Astrocyte (in vitro differentiated cells and primary cell): Measurements from ENCODE around the gene CD1D. TPM values are rescaled to one million over a fixed set of nuclear protein-coding genes. Genes with fewer than 3 reads are reported as not detected.
A peak's percentile ranks its signal among the peaks of the same experiment; 100 is the strongest.

Experiments used
- DNase-seq: peaks from one replicate; pipeline ENCODE4 v3.0.0-alpha.2; 2010; ENCODE audit warnings: low read depth
- FAIRE-seq: peaks from 2 replicates; lab custom pipeline; 2011; peaks lifted over from hg19 to GRCh38; lab: Jason Lieb, UNC
- H2AFZ ChIP-seq: 2 replicates; pipeline ENCODE4 v1.6.0; 2012; ENCODE audit warnings: low read depth, low read length, inconsistent platforms
- H3K27ac ChIP-seq: 2 replicates; pipeline ENCODE4 v1.5.1; 2011; ENCODE audit warnings: low read depth, low read length, inconsistent platforms
- H3K27me3 ChIP-seq: 2 replicates; pipeline ENCODE4 v1.6.0; 2011; ENCODE audit warnings: low read length, inconsistent platforms; ENCODE audit not compliant: insufficient read depth
- H3K36me3 ChIP-seq: 2 replicates; pipeline ENCODE4 v1.5.1; 2011; ENCODE audit warnings: low read length, inconsistent platforms; ENCODE audit not compliant: insufficient read depth
- H3K4me1 ChIP-seq: 2 replicates; pipeline ENCODE4 v1.5.1; 2011; ENCODE audit warnings: low read length, inconsistent platforms; ENCODE audit not compliant: insufficient read depth
- H3K4me2 ChIP-seq: 2 replicates; pipeline ENCODE4 v1.6.0; 2012; ENCODE audit warnings: low read length, inconsistent platforms
- H3K4me3 ChIP-seq: 2 replicates; pipeline ENCODE4 v1.5.1; 2011; ENCODE audit warnings: low read depth, mild to moderate bottlenecking, low read length, inconsistent platforms; ENCODE audit not compliant: insufficient read depth
- H3K79me2 ChIP-seq: 2 replicates; pipeline ENCODE4 v1.6.0; 2012; ENCODE audit warnings: mild to moderate bottlenecking, low read length, inconsistent platforms; ENCODE audit not compliant: insufficient read depth
- H3K9ac ChIP-seq: 2 replicates; pipeline ENCODE4 v1.6.0; 2012; ENCODE audit warnings: mild to moderate bottlenecking, low read length, inconsistent platforms
- H3K9me3 ChIP-seq: 2 replicates; pipeline ENCODE4 v1.5.1; 2012; ENCODE audit warnings: low read depth, mild to moderate bottlenecking, low read length, inconsistent platforms; ENCODE audit not compliant: insufficient read depth
- H4K20me1 ChIP-seq: 2 replicates; pipeline ENCODE4 v1.6.0; 2012; ENCODE audit warnings: low read length, inconsistent platforms; ENCODE audit not compliant: insufficient read depth
- H3K27ac Mint-ChIP-seq: one replicate; pipeline ENCODE4 v1.8.0; 2021; ENCODE audit warnings: mild to moderate bottlenecking, mixed read lengths; ENCODE audit not compliant: unreplicated experiment
- H3K27me3 Mint-ChIP-seq: one replicate; pipeline ENCODE4 v1.8.0; 2021; ENCODE audit warnings: low read depth, mixed read lengths; ENCODE audit not compliant: unreplicated experiment
- H3K36me3 Mint-ChIP-seq: one replicate; pipeline ENCODE4 v1.8.0; 2021; ENCODE audit warnings: low read depth, mixed read lengths; ENCODE audit not compliant: unreplicated experiment
- H3K4me1 Mint-ChIP-seq: one replicate; pipeline ENCODE4 v1.8.0; 2021; ENCODE audit warnings: low read depth, mixed read lengths; ENCODE audit not compliant: unreplicated experiment
- H3K4me3 Mint-ChIP-seq: one replicate; pipeline ENCODE4 v1.8.0; 2021; ENCODE audit warnings: mild to moderate bottlenecking, moderate library complexity, mixed read lengths; ENCODE audit not compliant: unreplicated experiment
- H3K9me3 Mint-ChIP-seq: one replicate; pipeline ENCODE4 v1.8.0; 2021; ENCODE audit warnings: mild to moderate bottlenecking, mixed read lengths; ENCODE audit not compliant: unreplicated experiment
- CTCF ChIP-seq: IDR thresholded peaks from 2 replicates; pipeline ENCODE4 v1.5.1; 2011; ENCODE audit warnings: low read depth, mild to moderate bottlenecking, inconsistent platforms, low read length, moderate library complexity; ENCODE audit not compliant: insufficient read depth
- EZH2 ChIP-seq: IDR thresholded peaks from 2 replicates; pipeline ENCODE4 v1.6.1; 2012; ENCODE audit warnings: mild to moderate bottlenecking, low read length, inconsistent platforms; ENCODE audit not compliant: insufficient read depth
- total RNA-seq: library from RNA; stranded (reverse); gene quantifications from 2 replicates; pipeline ENCODE4 v1.2.1, GENCODE V29; 2021

The CD1D gene
- total RNA-seq, 1 donor from 2014 or later = 0.18 TPM

DNA sequence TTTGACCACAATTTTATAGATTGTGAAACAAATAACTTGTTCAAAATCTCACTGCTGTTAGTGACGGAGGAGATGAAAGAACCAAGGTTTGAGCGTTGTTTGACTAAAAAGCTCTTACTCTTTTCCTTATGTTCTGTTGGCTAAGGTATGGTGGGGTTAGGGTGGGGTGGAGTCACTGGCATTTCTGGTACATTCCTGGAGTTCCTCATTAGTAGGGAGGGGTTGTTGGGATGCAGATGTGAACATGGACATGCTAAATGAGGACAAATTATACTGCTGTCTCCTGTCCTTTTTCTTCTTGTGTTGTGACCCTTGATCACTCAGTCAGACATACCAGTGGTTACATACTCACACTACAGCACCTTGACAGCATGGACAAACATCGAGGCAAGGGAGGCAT lies 26.2 kb upstream of the CD1D start:
- H3K36me3 Mint-ChIP-seq = no peaks in the 10 kb centered on the region
- no peak overlapping the region for H3K4me2 ChIP-seq
- H3K9me3 ChIP-seq = no peaks in the 10 kb centered on the region
- H3K9ac ChIP-seq = no peak overlapping the region
- FAIRE-seq = no peak
- peaks cover 1% of the 10 kb centered on the region for H3K27me3 Mint-ChIP-seq
- no peak overlapping the region for H3K27ac ChIP-seq
- no peaks in the 10 kb centered on the region for H3K36me3 ChIP-seq
- no peaks in the 10 kb centered on the region for H3K79me2 ChIP-seq
- no peak overlapping the region for H3K4me3 ChIP-seq
- TF ChIP-seq CTCF (no peak), EZH2 (no peak)
- no peak overlapping the region for H2AFZ ChIP-seq
- no peaks in the 10 kb centered on the region for H3K9me3 Mint-ChIP-seq
- H3K27ac Mint-ChIP-seq = peak overlapping the region; percentile 41
- H3K4me3 Mint-ChIP-seq = no peak overlapping the region
- no peaks in the 10 kb centered on the region for H3K27me3 ChIP-seq
- H3K4me1 Mint-ChIP-seq = peaks cover 14% of the 10 kb centered on the region
- H3K4me1 ChIP-seq = no peaks in the 10 kb centered on the region
- no peak for DNase-seq
- H4K20me1 ChIP-seq = no peaks in the 10 kb centered on the region

DNA sequence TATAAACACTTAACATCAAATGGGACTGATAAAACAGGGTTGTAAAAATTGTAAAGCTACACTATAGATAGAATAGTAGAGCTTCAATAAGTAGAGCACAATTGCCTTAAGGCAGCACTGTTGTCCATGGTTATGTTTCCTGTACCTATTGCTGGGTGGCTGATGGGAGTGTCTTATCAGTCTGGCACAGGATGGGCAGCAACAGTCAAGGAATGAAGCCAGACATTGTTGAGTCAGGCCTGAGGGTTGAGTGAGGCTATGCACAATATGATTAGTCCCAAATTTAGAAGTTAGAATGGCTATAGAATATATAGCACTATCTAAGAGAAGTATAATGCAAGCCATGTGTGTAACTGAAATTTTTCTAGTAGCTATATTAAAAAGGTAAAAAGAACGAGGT lies 25.0 kb upstream of the CD1D start:
- Histone ChIP-seq H3K36me3 (no peaks in the 10 kb centered on the region), H3K9ac (no peak overlapping the region), H3K9me3 (no peaks in the 10 kb centered on the region), H4K20me1 (no peaks in the 10 kb centered on the region), H3K27me3 (no peaks in the 10 kb centered on the region), H3K4me2 (no peak overlapping the region), H2AFZ (no peak overlapping the region), H3K79me2 (no peaks in the 10 kb centered on the region), H3K4me3 (no peak overlapping the region), H3K27ac (no peak overlapping the region), H3K4me1 (no peaks in the 10 kb centered on the region)
- H3K36me3 Mint-ChIP-seq = no peaks in the 10 kb centered on the region
- no peak overlapping the region for H3K27ac Mint-ChIP-seq
- H3K4me3 Mint-ChIP-seq = no peak overlapping the region
- peaks cover 14% of the 10 kb centered on the region for H3K4me1 Mint-ChIP-seq
- TF ChIP-seq CTCF (no peak), EZH2 (no peak)
- DNase-seq = no peak
- no peak for FAIRE-seq
- H3K9me3 Mint-ChIP-seq = no peaks in the 10 kb centered on the region
- H3K27me3 Mint-ChIP-seq = no peaks in the 10 kb centered on the region

- Mint-ChIP-seq H3K9me3 (no peaks in the 10 kb centered on the region), H3K36me3 (no peaks in the 10 kb centered on the region), H3K4me3 (no peak overlapping the region), H3K4me1 (peaks cover 2% of the 10 kb centered on the region), H3K27ac (no peak overlapping the region), H3K27me3 (peaks cover 5% of the 10 kb centered on the region)
- Histone ChIP-seq H3K36me3 (no peaks in the 10 kb centered on the region), H3K4me1 (no peaks in the 10 kb centered on the region), H3K9ac (no peak overlapping the region), H3K4me3 (no peak overlapping the region), H3K27me3 (peaks cover 7% of the 10 kb centered on the region), H4K20me1 (no peaks in the 10 kb centered on the region), H3K9me3 (no peaks in the 10 kb centered on the region), H3K79me2 (no peaks in the 10 kb centered on the region), H3K27ac (no peak overlapping the region), H3K4me2 (no peak overlapping the region), H2AFZ (no peak overlapping the region)
- no peak for TF ChIP-seq CTCF
- TF ChIP-seq EZH2 = no peak
- FAIRE-seq (no peak), DNase-seq (no peak)
Measured at GRCh38 chr1:158159597-158159996, 21.1 kb upstream of the CD1D start.
